Measurements from ENCODE around the gene PIBF1. TPM values are rescaled to one million over a fixed set of nuclear protein-coding genes. Genes with fewer than 3 reads are reported as not detected.
"Not testable (repeated sequence)": the region's sequence is repeated elsewhere in the genome, so short reads cannot be mapped to it uniquely, and the experiment has no call there.

Gene PIBF1
- total and polyA plus RNA-seq, 4 donors = 3.1 to 18.3 (median 6.5) TPM

GRCh38 chr13:72891423-72891822 is 109.5 kb downstream of the PIBF1 start:
- Histone ChIP-seq H3K36me3 (ENCODE audit: control insufficient read depth in 4 of 4, insufficient read depth in 3 of 4, low read depth in 1 of 4, low read length in 3 of 4) (peaks cover 2 to 7% (median 4%) of the 10 kb centered on the region in 4 donors), H3K4me1 (ENCODE audit: control insufficient read depth in 4 of 4, insufficient read depth in 4 of 4, low read length in 3 of 4) (no peaks in the 10 kb centered on the region), H3K9ac (ENCODE audit: low read depth in 1 of 2, low read length in 2 of 2) (no peak overlapping the region), H3K4me3 (ENCODE audit: low read depth in 1 of 3, low read length in 3 of 3) (no peak overlapping the region), H3K27me3 (ENCODE audit: control insufficient read depth in 4 of 4, insufficient read depth in 4 of 4, low read length in 3 of 4) (no peaks in the 10 kb centered on the region), H3K27ac (ENCODE audit: low read depth in 1 of 2, low read length in 2 of 2) (no peak overlapping the region), H3K9me3 (ENCODE audit: control insufficient read depth in 4 of 4, low read length in 3 of 4) (no peaks in the 10 kb centered on the region)
- DNase-seq (ENCODE audit: low spot score) = no peak
- WGBS = 82% methylated on average over 3 of the region's 3 CpGs
- TF ChIP-seq YY1 (IDR thresholded peaks at IDR 0.05) (no peak), EGR1 (IDR thresholded peaks at IDR 0.05; ENCODE audit: low read depth in 2 of 2) (no peak), RAD21 (IDR thresholded peaks at IDR 0.05) (no peak), ATF3 (IDR thresholded peaks at IDR 0.05) (no peak), HNF4A (conservative IDR thresholded peaks at IDR 0.05) (no peak)

- WGBS = 98% methylated on average over 4 of the region's 4 CpGs
- no peaks in the 10 kb centered on the region for H3K4me1 ChIP-seq (ENCODE audit: control insufficient read depth in 4 of 4, insufficient read depth in 4 of 4, low read length in 3 of 4)
- no peaks in the 10 kb centered on the region for H3K27me3 ChIP-seq (ENCODE audit: control insufficient read depth in 4 of 4, insufficient read depth in 4 of 4, low read length in 3 of 4)
- H3K4me3 ChIP-seq (ENCODE audit: low read depth in 1 of 3, low read length in 3 of 3) = no peak overlapping the region
- no peak overlapping the region for H3K27ac ChIP-seq (ENCODE audit: low read depth in 1 of 2, low read length in 2 of 2)
- TF ChIP-seq ZBTB33 (IDR thresholded peaks at IDR 0.05) (no peak), HNF4G (IDR thresholded peaks at IDR 0.05) (no peak), NR2F2 (IDR thresholded peaks at IDR 0.05) (no peak), HNF4A (conservative IDR thresholded peaks at IDR 0.05) (no peak), MAX (IDR thresholded peaks at IDR 0.05) (no peak)
- no peaks in the 10 kb centered on the region for H3K9me3 ChIP-seq (ENCODE audit: control insufficient read depth in 4 of 4, low read length in 3 of 4)
- peaks cover 3 to 7% (median 4%) of the 10 kb centered on the region in 4 donors for H3K36me3 ChIP-seq (ENCODE audit: control insufficient read depth in 4 of 4, insufficient read depth in 3 of 4, low read depth in 1 of 4, low read length in 3 of 4)
- no peak overlapping the region for H3K9ac ChIP-seq (ENCODE audit: low read depth in 1 of 2, low read length in 2 of 2)
- no peak for DNase-seq (ENCODE audit: low spot score)
Observed at GRCh38 chr13:72896869-72897268, 114.9 kb downstream of the PIBF1 start.

GRCh38 chr13:72901546-72901945 is 119.6 kb downstream of the PIBF1 start:
- H3K36me3 ChIP-seq (ENCODE audit: control insufficient read depth in 4 of 4, insufficient read depth in 3 of 4, low read depth in 1 of 4, low read length in 3 of 4); H3K9me3 ChIP-seq (ENCODE audit: control insufficient read depth in 4 of 4, low read length in 3 of 4); H3K27me3 ChIP-seq (ENCODE audit: control insufficient read depth in 4 of 4, insufficient read depth in 4 of 4, low read length in 3 of 4); H3K4me1 ChIP-seq (ENCODE audit: control insufficient read depth in 4 of 4, insufficient read depth in 4 of 4, low read length in 3 of 4); H3K27ac ChIP-seq (ENCODE audit: low read depth in 1 of 2, low read length in 2 of 2); H3K9ac ChIP-seq (ENCODE audit: low read depth in 1 of 2, low read length in 2 of 2); H3K4me3 ChIP-seq (ENCODE audit: low read depth in 1 of 3, low read length in 3 of 3); DNase-seq (ENCODE audit: low spot score): not testable (repeated sequence)
- WGBS = 94% methylated on average over 7 of the region's 7 CpGs

GRCh38 chr13:72908416-72908815 is 126.5 kb downstream of the PIBF1 start:
- Histone ChIP-seq H3K36me3 (ENCODE audit: control insufficient read depth in 4 of 4, insufficient read depth in 3 of 4, low read depth in 1 of 4, low read length in 3 of 4) (peaks cover 7 to 20% (median 12%) of the 10 kb centered on the region in 4 donors), H3K9me3 (ENCODE audit: control insufficient read depth in 4 of 4, low read length in 3 of 4) (no peaks in the 10 kb centered on the region), H3K9ac (ENCODE audit: low read depth in 1 of 2, low read length in 2 of 2) (no peak overlapping the region), H3K4me3 (ENCODE audit: low read depth in 1 of 3, low read length in 3 of 3) (no peak overlapping the region), H3K27me3 (ENCODE audit: control insufficient read depth in 4 of 4, insufficient read depth in 4 of 4, low read length in 3 of 4) (no peaks in the 10 kb centered on the region), H3K4me1 (ENCODE audit: control insufficient read depth in 4 of 4, insufficient read depth in 4 of 4, low read length in 3 of 4) (no peaks in the 10 kb centered on the region), H3K27ac (ENCODE audit: low read depth in 1 of 2, low read length in 2 of 2) (no peak overlapping the region)
- 96% methylated on average over 4 of the region's 4 CpGs for WGBS
- DNase-seq (ENCODE audit: low spot score) = no peak
- no peak for TF ChIP-seq ATF3 (IDR thresholded peaks at IDR 0.05)
- no peak for TF ChIP-seq FOXA2 (IDR thresholded peaks at IDR 0.05)
- TF ChIP-seq GABPA (IDR thresholded peaks at IDR 0.05 in 1 of 2, conservative IDR thresholded peaks at IDR 0.05 in 1 of 2) = no peak
- TF ChIP-seq MAX (IDR thresholded peaks at IDR 0.05) = no peak
- no peak for TF ChIP-seq REST (IDR thresholded peaks at IDR 0.05)
- no peak for TF ChIP-seq EGR1 (IDR thresholded peaks at IDR 0.05; ENCODE audit: low read depth in 2 of 2)
- TF ChIP-seq TAF1 (conservative IDR thresholded peaks at IDR 0.05) = no peak
- no peak for TF ChIP-seq CTCF (IDR thresholded peaks at IDR 0.05; ENCODE audit: low read depth, low read length, missing input control)
- no peak for TF ChIP-seq NR2F2 (IDR thresholded peaks at IDR 0.05)
- no peak for TF ChIP-seq RAD21 (IDR thresholded peaks at IDR 0.05)
- no peak for TF ChIP-seq JUND (IDR thresholded peaks at IDR 0.05)
